HepG2 (cell line): ENCODE measurements around the gene IL1RAPL1. TPM values are rescaled to one million over a fixed set of nuclear protein-coding genes. Genes with fewer than 3 reads are reported as not detected.

ENCODE experiments used
- ATAC-seq: fragments of 200-7000 bp; cut with Tn5 transposase; 3 replicates; pipeline ENCODE4 v1.9.1; 2020; ENCODE audit warnings: mild to moderate bottlenecking, moderate library complexity
- BruUV-seq: library from RNA; stranded (reverse); fragments of 400-500 nt; replicated peaks from 2 replicates; lab custom pipeline; 2021; lab: Mats Ljungman, UMichigan
- CTCF ChIA-PET: fragments of 300-600 bp; formaldehyde crosslinking; extraction: SDS; loops from one replicate; lab custom pipeline; 2021; ENCODE audit warnings: low total read pairs, inconsistent platforms, low intra/inter-chr PET ratio; lab: Yijun Ruan, JAX
- POLR2A ChIA-PET: fragments of 350-600 bp; sonication (Branson Sonifier 250); formaldehyde crosslinking; loops from one replicate; lab custom pipeline; 2020; ENCODE audit warnings: antibody characterized with exemption, inconsistent platforms; lab: Yijun Ruan, JAX
- DNase-seq: peaks from one replicate; pipeline ENCODE4 v3.0.0-alpha.2; 2015; ENCODE audit warnings: low spot score
- FAIRE-seq: peaks from 3 replicates; lab custom pipeline; 2011; peaks lifted over from hg19 to GRCh38; lab: Jason Lieb, UNC
- H2AFZ ChIP-seq: one replicate; pipeline ENCODE4 v1.6.1; 2011; ENCODE audit warnings: low read length, inconsistent platforms
- H3K27ac ChIP-seq: fragments of 300-600 bp; 3 replicates; pipeline ENCODE4 v1.8.0; 2011; ENCODE audit warnings: mixed run types, mild to moderate bottlenecking, mixed read lengths, low read length, inconsistent platforms; ENCODE audit not compliant: insufficient read depth; ENCODE audit errors: extremely low read length
- H3K27me3 ChIP-seq, 2 experiments: fragments of 200-600 bp in 1 of 2; 2 replicates in 1 of 2; 3 replicates in 1 of 2; pipeline versions ENCODE4 v1.6.0 to v1.8.0; 2011; ENCODE audit warnings: low read length in 2 of 2, mild to moderate bottlenecking in 2 of 2, moderate library complexity in 2 of 2, inconsistent platforms in 1 of 2; ENCODE audit not compliant: insufficient read depth in 2 of 2, control insufficient read depth in 1 of 2
- H3K36me3 ChIP-seq, 2 experiments: fragments of 200-600 bp in 1 of 2; replicated peaks in 1 of 2; 2 replicates in 1 of 2; 3 replicates in 1 of 2; pipeline versions ENCODE4 v1.5.1 to v1.8.0; 2011; ENCODE audit warnings: low read length in 2 of 2, inconsistent platforms in 1 of 2; ENCODE audit not compliant: insufficient read depth in 2 of 2, control insufficient read depth in 1 of 2
- H3K4me1 ChIP-seq: 2 replicates; pipeline ENCODE4 v1.5.1; 2012; ENCODE audit warnings: low read length, inconsistent platforms; ENCODE audit not compliant: insufficient read depth
- H3K4me2 ChIP-seq: 2 replicates; pipeline ENCODE4 v1.6.0; 2011; ENCODE audit warnings: low read depth, low read length, inconsistent platforms
- H3K4me3 ChIP-seq, 3 experiments: fragments of 200-600 bp in 1 of 3; sonication (generic), shearing (Covaris generic) in 1 of 3; replicated peaks in 1 of 3; 2 replicates each; pipeline ENCODE4 v1.5.1; 2011 to 2016; ENCODE audit warnings: low read length in 3 of 3, inconsistent platforms in 2 of 3, low read depth in 2 of 3, mild to moderate bottlenecking in 2 of 3, control low read depth in 1 of 3, mixed read lengths in 1 of 3; ENCODE audit not compliant: insufficient read depth in 1 of 3
- H3K79me2 ChIP-seq: one replicate; pipeline ENCODE4 v1.6.1; 2011; ENCODE audit warnings: low read length, inconsistent platforms; ENCODE audit not compliant: insufficient read depth
- H3K9ac ChIP-seq: 2 replicates; pipeline ENCODE4 v1.6.0; 2011; ENCODE audit warnings: mild to moderate bottlenecking, low read depth, low read length, inconsistent platforms; ENCODE audit not compliant: insufficient read depth
- H3K9me3 ChIP-seq: 2 replicates; pipeline ENCODE4 v1.5.1; 2012; ENCODE audit warnings: mild to moderate bottlenecking, low read length
- H4K20me1 ChIP-seq: 2 replicates; pipeline ENCODE4 v1.6.0; 2011; ENCODE audit warnings: inconsistent platforms, mild to moderate bottlenecking, low read length, moderate library complexity; ENCODE audit not compliant: insufficient read depth
- GTF2F1 ChIP-seq: fragments of 150-350 bp; IDR thresholded peaks from 2 replicates; pipeline ENCODE4 v1.6.1; 2014; ENCODE audit warnings: low read length
- NR2F1 ChIP-seq, 2 experiments: fragments of 450-650 bp in 1 of 2; formaldehyde crosslinking in 1 of 2; IDR thresholded peaks; 2 replicates each; pipeline versions ENCODE4 v1.5.0 to v1.6.1; 2016 to 2020; ENCODE audit warnings: mild to moderate bottlenecking in 1 of 2, missing compliant biosample characterization in 1 of 2, missing genetic modification reagents in 1 of 2, moderate library complexity in 1 of 2
- PAWR ChIP-seq: sonication (generic); formaldehyde crosslinking; IDR thresholded peaks from 2 replicates; pipeline ENCODE4 v1.4.0; 2020; ENCODE audit warnings: missing genetic modification reagents, mild to moderate bottlenecking, borderline replicate concordance
- PHF20 ChIP-seq: sonication (generic); formaldehyde crosslinking; IDR thresholded peaks from 2 replicates; pipeline ENCODE4 v1.5.0; 2020; ENCODE audit warnings: mild to moderate bottlenecking, missing genetic modification reagents
- TCF7 ChIP-seq: sonication (generic); IDR thresholded peaks from 2 replicates; pipeline ENCODE4 v1.6.1; 2016; ENCODE audit warnings: antibody characterized with exemption, low read depth
- THAP11 ChIP-seq: IDR thresholded peaks from 2 replicates; pipeline ENCODE4 v1.6.1; 2016; ENCODE audit warnings: missing biosample characterization, missing genetic modification reagents
- TRIM24 ChIP-seq: sonication (generic); formaldehyde crosslinking; IDR thresholded peaks from 2 replicates; pipeline ENCODE4 v1.8.0; 2022; ENCODE audit warnings: mild to moderate bottlenecking, missing genetic modification reagents
- YEATS2 ChIP-seq: sonication (generic); formaldehyde crosslinking; IDR thresholded peaks from 2 replicates; pipeline ENCODE4 v1.4.0; 2020; ENCODE audit warnings: missing genetic modification reagents, borderline replicate concordance
- ZFYVE20 ChIP-seq: sonication (generic); formaldehyde crosslinking; IDR thresholded peaks from 2 replicates; pipeline ENCODE4 v1.8.0; 2023; ENCODE audit warnings: low read depth, mild to moderate bottlenecking, moderate library complexity, missing genetic modification reagents, borderline replicate concordance
- ZNF10 ChIP-seq: sonication (generic); formaldehyde crosslinking; IDR thresholded peaks from 2 replicates; pipeline ENCODE4 v1.4.0; 2020; ENCODE audit warnings: mild to moderate bottlenecking, low read depth, missing genetic modification reagents, borderline replicate concordance
- ZNF232 ChIP-seq: sonication (generic); formaldehyde crosslinking; IDR thresholded peaks from 2 replicates; pipeline ENCODE4 v1.4.0; 2020; ENCODE audit warnings: missing genetic modification reagents, borderline replicate concordance
- ZNF564 ChIP-seq: sonication (generic); formaldehyde crosslinking; IDR thresholded peaks from 2 replicates; pipeline ENCODE4 v1.8.1; 2023; ENCODE audit warnings: mild to moderate bottlenecking, missing genetic modification reagents
- ZNF713 ChIP-seq: sonication (generic); formaldehyde crosslinking; IDR thresholded peaks from 2 replicates; pipeline ENCODE4 v1.4.0; 2020; ENCODE audit warnings: mild to moderate bottlenecking, missing genetic modification reagents
- ZNF749 ChIP-seq: sonication (generic); formaldehyde crosslinking; IDR thresholded peaks from 2 replicates; pipeline ENCODE4 v1.8.0; 2022; ENCODE audit warnings: mild to moderate bottlenecking, missing genetic modification reagents, moderate library complexity, borderline replicate concordance
- ZNF790 ChIP-seq: sonication (generic); formaldehyde crosslinking; IDR thresholded peaks from 2 replicates; pipeline ENCODE4 v1.8.0; 2022; ENCODE audit warnings: missing genetic modification reagents, mild to moderate bottlenecking, borderline replicate concordance
- ZNF879 ChIP-seq: sonication (generic); formaldehyde crosslinking; IDR thresholded peaks from 2 replicates; pipeline ENCODE4 v1.8.1; 2023; ENCODE audit warnings: missing genetic modification reagents
- WGBS: methylation state at CpG from one replicate; pipeline ENCODE4 v1.1.6; 2017; ENCODE audit warnings: low lambda C conversion rate; 5-methylcytosine and 5-hydroxymethylcytosine counted together
- in situ Hi-C: cut with HindIII; loops from 2 replicates; pipeline ENCODE4 v1.10.0; 2017; ENCODE audit warnings: low pct_unique_long_range_greater_than_20kb; ENCODE audit not compliant: extremely low pct_ligation_motif_present
- intact Hi-C: fragments of 100-400 bp; cut with micrococcal nuclease; formaldehyde crosslinking; loops from one replicate; pipeline ENCODE4 v1.10.0; 2022; ENCODE audit not compliant: unreplicated experiment
- polyA plus RNA-seq, 8 experiments: library from polyadenylated mRNA; depleted of rRNA in 3 of 8; stranded (reverse) in 7 of 8; unstranded in 1 of 8; fragments of >200 nt; fragmentation: Illumina TruSeq in 4 of 8; extraction: Trizol in 4 of 8; gene quantifications; 2 replicates each; pipeline versions ENCODE4 v1.2.1 to v1.2.3, GENCODE V29; 2011 to 2016; ENCODE audit warnings: low read depth in 4 of 8, missing spikeins in 1 of 8, mixed read lengths in 1 of 8; ENCODE audit not compliant: insufficient read depth in 1 of 8
- total RNA-seq, 5 experiments: library from RNA; depleted of rRNA; stranded (reverse); fragments of >200 nt; fragmentation: Illumina TruSeq; extraction: Trizol; gene quantifications; 2 replicates each; pipeline ENCODE4 v1.2.3, GENCODE V29; 2016; ENCODE audit warnings: low read depth in 1 of 5
- TF ChIP-seq, protein P1 (sequence below): sonication (generic); formaldehyde crosslinking; IDR thresholded peaks from 2 replicates; pipeline ENCODE4 v1.8.1; 2022; ENCODE audit warnings: low read depth, mild to moderate bottlenecking, missing genetic modification reagents

IL1RAPL1 gene
- total and polyA plus RNA-seq, 2 of the 13 experiments (the other 11 are each of a cell fraction or from before 2014, with no cell fraction given), result 0.04 TPM; not detected in 1

DNA sequence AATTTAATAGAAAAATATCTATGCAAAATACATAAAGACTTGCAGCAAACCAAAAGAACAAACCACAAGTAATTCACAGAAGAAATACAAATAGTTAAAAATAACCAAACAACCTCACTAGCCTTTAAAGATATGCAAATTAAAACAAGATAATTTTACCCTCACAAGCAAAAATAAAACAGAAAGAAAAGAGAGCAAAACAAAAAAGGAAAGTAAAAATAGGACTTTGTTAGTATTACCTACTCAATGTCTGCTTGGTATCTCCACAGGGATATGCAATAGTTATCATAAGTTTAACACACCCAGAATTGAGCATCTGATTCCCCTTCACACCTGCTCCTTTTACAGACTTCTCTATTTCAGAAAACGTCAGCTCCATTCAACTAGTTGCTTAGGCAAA is 890.6 kb downstream of the IL1RAPL1 start:
- Histone ChIP-seq H3K79me2 (no peaks in the 10 kb centered on the region), H2AFZ (no peak overlapping the region), H3K27me3 (no peaks in the 10 kb centered on the region), H3K4me3 (no peak overlapping the region), H3K4me2 (no peak overlapping the region), H3K9ac (no peak overlapping the region), H3K27ac (no peak overlapping the region), H3K36me3 (no peaks in the 10 kb centered on the region), H4K20me1 (no peaks in the 10 kb centered on the region), H3K9me3 (no peaks in the 10 kb centered on the region), H3K4me1 (no peaks in the 10 kb centered on the region)
- ATAC-seq (no peak), FAIRE-seq (no peak), DNase-seq (no peak)
- WGBS, result 0% methylated on average over 1 of the region's 1 CpG
- BruUV-seq, result no TSS peak
- in situ Hi-C loops (no loop called here), intact Hi-C loops (no loop called here)
- POLR2A ChIA-PET, result no interaction called here
- CTCF ChIA-PET, result no interaction called here
- no peak for TF ChIP-seq ZNF790 (CRISPR knock-in tag)
- no peak for TF ChIP-seq ZNF10 (CRISPR knock-in tag)
- no peak for TF ChIP-seq PHF20
- TF ChIP-seq ZNF232 (CRISPR knock-in tag), result no peak
- TF ChIP-seq GTF2F1, result no peak
- TF ChIP-seq TCF7, result no peak
- TF ChIP-seq, protein P1, sequence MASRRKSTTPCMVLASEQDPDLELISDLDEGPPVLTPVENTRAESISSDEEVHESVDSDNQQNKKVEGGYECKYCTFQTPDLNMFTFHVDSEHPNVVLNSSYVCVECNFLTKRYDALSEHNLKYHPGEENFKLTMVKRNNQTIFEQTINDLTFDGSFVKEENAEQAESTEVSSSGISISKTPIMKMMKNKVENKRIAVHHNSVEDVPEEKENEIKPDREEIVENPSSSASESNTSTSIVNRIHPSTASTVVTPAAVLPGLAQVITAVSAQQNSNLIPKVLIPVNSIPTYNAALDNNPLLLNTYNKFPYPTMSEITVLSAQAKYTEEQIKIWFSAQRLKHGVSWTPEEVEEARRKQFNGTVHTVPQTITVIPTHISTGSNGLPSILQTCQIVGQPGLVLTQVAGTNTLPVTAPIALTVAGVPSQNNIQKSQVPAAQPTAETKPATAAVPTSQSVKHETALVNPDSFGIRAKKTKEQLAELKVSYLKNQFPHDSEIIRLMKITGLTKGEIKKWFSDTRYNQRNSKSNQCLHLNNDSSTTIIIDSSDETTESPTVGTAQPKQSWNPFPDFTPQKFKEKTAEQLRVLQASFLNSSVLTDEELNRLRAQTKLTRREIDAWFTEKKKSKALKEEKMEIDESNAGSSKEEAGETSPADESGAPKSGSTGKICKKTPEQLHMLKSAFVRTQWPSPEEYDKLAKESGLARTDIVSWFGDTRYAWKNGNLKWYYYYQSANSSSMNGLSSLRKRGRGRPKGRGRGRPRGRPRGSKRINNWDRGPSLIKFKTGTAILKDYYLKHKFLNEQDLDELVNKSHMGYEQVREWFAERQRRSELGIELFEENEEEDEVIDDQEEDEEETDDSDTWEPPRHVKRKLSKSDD, result no peak
- TF ChIP-seq TRIM24 (CRISPR knock-in tag), result no peak
- TF ChIP-seq YEATS2 (CRISPR knock-in tag), result no peak
- no peak for TF ChIP-seq NR2F1 (CRISPR knock-in tag; IDR thresholded peaks at IDR 0.05)
- TF ChIP-seq ZNF879 (CRISPR knock-in tag), result no peak
- no peak for TF ChIP-seq ZNF749 (CRISPR knock-in tag)
- no peak for TF ChIP-seq ZFYVE20 (CRISPR knock-in tag)
- no peak for TF ChIP-seq ZNF564 (CRISPR knock-in tag)
- TF ChIP-seq PAWR (CRISPR knock-in tag), result no peak
- no peak for TF ChIP-seq ZNF713
- TF ChIP-seq THAP11 (CRISPR knock-in tag), result no peak
